SKM-1 (cell line): ENCODE data around the gene TPO.
A peak's percentile ranks its signal among the peaks of the same experiment; 100 is the strongest.
"Not testable (repeated sequence)": the region's sequence is repeated elsewhere in the genome, so short reads cannot be mapped to it uniquely, and the experiment has no call there.

Source experiments
- DNase-seq: peaks from one replicate; lab custom pipeline; 2025; ENCODE audit not compliant: unreplicated experiment; lab: John Stamatoyannopoulos, UW

TPO gene

DNA sequence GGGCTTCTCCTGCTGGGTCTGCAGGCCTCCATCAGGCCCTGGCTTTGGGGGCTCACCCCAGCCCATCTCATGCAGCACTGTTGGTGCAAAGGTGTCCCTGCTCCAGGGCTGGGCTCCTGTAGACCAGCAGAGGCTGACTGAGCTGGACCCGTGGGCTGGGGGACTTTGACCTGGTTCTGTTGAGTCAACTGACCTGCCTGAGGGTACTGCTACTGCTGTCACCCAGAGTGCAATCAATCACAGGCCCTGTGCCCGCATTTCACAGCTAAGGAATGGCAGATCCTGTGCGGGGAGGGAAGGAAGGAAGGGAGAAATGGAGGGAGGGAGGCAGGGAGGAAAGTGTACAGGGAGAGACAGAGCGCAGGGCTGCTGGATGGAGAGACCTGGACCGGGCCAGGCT is 136.8 kb downstream of the TPO start:
- DNase-seq = no peak

GRCh38 chr2:1550658-1551316 is 137.5 kb downstream of the TPO start:
- peak; percentile 11 for DNase-seq

DNA sequence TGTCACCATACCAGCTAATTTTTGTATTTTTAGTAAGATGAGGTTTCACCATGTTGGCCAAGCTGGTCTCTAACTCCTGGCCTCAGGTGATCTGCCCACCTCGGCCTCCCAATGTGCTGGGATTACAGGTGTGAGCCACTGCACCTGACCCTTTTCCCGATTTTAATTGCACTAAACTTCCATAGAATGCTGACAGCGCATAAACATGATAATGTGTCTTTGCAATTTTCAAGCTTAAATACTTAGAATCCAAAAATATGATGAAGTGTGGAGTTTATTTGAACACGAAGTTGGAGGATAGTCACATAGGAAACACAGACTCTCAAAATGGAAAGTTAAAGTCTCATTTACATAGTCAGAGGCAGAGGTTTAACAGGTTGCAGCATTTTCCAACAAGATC is 138.6 kb downstream of the TPO start:
- no peak for DNase-seq

DNA sequence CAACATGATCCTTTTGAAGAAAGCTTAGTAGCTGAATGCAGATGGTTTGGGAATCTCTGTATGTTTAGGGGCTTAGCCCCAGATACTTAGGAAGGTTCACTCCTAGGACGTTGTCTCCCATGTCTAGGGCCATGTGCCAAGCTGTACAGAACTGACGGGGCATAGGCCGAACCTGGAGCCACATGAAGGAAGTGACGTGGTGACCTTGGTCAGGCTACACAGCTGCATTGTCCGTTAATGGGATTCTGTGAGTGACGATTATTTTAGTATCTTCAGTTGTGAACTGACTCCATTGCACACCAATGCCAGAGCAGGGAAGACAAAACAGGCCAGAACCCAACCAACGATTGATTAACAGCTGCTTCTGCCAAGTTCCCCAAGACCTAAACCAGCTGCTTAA is 139.3 kb downstream of the TPO start:
- no peak for DNase-seq

DNA sequence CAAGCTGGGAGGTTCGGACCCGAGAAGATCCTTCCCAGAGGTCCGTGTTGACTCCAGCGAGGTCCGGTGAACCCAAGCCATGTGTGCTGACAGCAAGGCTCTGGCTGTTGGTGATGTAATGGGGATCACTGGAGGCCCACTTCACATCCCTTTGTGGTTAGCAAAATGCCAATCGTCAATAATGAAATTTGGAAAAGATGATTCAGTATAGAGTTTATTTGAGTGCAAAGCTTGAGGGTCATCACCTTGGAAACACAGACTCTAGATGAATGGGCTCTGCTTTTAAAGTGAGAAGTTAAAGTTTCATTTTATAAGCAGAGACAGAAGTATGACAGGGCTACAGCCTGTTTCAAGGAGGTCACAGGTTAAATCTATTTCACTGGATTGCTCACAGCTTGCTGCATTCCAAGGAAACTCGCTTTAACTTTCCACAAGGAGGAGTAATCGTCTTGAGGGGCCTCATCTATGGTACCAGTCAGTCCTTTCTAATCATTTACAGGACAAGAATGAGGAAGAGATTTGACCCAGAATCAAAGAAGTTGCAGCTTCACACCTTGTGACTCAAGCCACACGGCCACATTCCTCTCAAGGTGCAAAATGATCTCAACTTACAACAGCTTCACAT is 140.5 kb downstream of the TPO start:
- no peak for DNase-seq

GRCh38 chr2:1556286-1556685 is 143.0 kb downstream of the TPO start:
- no peak for DNase-seq

DNA sequence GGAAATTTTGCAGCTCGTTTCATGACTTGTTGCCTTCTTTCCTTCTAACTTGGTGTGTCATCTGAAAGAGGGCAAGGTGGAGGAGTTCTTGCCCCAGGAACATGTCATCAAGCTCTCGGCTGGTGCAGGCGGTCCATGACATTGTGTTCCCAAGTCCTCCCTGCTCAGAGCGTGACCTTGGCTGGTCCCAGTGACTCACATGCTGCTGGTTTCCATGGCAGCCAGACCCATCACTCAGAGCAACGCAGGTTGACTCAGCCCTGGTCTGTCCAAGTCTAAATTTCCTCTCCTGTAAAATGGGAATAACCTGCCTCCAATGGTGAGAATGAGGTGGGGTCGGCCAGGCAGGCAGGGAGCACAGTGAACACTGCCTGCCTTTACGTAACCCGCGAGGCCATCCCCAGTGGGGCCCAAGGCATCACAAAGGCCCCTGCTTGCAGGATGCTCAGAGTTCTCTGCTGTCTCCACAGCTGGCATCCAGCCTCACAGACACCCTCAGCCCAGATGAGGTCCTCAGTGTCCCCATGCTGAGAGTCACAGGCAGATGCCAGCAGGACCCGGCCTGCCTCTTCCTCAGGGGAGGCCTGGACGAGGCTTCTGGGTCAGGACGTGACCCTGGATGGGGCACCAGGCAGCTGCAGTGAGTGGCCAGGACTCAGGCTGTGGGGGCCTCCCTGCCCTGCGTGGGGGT is 143.7 kb downstream of the TPO start:
- DNase-seq = no peak

GRCh38 chr2:1557467-1557820 is 144.2 kb downstream of the TPO start:
- DNase-seq = no peak

DNA sequence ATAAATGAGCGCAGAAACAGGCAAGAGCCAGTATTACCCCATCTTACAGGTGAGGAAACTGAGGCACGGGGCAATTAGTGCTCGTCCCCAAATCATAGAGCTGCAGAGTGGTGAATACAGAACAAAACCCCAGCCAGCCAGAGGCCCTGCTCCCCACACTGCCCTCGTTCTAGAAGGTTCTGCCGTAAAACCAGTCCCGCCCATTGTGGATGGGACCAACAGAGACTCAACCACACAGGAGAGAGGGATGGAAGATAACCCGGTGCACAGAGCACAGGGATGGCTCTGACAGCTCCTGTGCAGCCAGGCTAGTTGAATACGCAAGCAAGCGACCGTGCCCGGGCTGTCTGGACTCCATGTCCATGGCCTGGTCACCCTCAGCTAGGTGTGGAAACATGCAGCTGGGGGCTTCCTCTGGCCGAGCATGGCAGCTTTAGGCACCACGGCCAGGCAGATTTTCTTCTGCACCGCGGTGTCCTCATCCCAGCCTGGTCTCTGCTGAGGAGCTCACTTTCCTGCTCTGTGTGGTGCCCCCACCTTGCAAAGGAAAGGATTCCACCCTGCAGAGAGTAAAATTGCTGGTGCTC is 146.4 kb downstream of the TPO start:
- no peak for DNase-seq

- no peak for DNase-seq
These were observed 148.0 kb downstream of the TPO start for GRCh38 chr2:1561259-1561658.

- DNase-seq = no peak
These were observed 148.7 kb downstream of the TPO start for GRCh38 chr2:1561811-1562421.

DNA sequence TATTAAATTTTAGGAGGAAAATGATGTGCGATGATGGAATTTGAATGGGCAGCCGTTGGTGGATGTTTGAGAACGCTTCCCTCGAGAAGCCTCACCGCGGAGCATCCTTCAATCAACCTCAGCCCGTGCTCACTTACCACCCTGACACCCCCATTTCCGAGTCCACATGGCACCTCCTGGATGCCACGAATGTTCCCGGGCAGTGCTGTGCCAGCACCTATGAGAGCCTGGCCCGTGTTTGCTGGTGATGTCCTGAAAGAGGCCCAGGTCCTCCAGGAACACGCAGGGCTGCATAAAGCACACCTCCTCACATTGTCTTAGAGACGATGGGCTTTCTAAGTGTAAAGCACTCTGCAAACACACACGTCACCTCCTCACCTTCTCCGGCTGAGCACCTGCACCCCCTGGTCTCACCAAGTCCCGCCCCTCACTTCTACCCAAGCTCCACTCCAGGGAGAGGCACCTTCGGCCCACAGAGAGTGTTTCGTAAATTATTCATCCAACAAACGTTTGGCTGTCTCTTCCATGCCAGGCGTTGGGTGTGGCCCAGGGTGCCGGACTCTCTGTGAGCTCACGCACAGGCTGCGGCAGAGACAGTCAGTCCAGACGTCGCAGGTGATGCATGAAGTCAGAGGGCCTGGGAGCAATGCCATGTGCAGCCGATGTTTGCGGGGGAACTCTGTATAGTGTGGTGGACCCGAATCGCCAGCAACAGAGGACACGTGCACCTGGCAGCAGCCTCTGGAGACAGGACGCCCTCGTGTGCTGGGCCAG is 150.0 kb downstream of the TPO start:
- DNase-seq = no peak

DNA sequence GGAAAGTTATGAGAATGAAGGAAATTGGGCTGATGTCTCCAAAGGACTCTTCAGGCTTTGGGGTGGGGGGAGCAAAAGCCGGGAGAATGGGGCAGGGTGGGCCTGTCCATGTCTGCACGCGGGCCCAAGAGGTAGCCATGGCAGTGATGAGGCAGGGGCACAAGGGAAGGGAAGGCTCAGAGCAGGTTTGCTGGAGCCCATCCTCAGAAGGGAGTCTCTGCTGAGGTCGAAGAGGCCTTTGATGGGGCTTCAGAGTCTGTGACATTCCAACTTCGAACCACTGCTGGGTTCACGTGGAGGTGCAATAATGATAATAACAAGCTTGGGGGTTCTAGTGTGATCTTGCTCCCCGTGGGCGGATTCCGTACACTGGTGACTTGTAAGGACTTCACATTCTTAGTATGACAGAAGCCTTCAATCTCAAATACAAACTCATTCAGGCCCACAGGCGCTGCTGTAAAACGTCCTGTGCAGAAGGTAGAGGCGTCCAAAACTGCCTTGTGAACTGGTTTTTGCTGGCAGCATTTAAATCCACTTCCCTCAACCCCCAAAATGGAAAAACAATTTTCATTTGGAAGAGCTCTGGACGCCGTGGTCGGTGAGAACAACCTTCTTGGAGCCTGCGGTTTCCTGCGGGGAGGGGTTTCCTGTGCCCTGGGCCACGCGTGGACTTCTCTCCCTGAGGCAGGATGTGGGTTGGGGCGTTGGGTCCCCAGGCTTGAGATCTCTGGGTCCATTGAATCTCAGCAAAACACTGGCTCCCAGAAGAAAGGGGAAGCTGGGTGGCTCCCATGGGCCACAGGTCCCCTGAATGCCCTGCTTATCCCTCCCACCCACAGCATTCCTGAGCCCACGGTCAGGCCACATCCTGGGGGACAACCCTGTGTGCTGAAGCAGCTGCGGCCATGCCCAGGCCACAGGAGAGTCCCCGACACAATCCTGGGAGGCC is 151.0 kb downstream of the TPO start:
- no peak for DNase-seq

DNA sequence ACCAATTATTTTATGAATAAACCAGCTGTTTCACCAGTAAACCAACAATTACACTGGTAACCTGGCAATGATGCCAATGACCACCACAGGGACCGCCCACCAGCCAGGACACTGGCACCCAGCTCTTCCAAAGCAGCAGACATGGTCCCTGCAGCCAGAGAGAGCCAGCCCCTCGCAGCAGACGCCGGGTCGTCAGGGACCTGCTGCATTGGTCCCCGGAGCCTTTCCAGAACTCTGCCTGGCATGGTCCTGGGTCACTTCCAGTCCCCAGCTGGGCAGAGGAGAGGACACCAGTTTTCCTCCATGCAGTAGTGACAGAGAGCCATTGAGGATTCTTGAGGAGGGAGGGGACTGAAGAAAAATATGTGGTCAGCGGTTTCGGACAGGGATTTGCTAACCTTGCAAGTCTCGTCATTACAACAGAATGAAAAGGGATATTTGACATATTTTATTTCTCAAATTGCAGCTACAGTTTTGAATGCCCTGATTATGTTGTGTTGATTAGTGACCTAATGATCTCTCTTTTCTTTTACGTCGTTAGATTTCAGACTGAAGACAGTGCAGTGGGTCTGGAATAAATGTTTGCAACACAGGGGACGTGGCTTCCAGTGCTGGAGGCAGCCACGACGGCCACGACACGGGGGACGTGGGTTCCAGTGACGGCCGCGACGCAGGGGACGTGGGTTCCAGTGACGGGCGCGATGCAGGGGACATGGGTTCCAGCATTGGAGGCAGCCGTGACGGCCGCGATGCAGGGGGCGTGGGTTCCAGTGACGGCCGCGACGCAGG is 154.5 kb downstream of the TPO start:
- no peak for DNase-seq

GRCh38 chr2:1568345-1568668 is 155.0 kb downstream of the TPO start:
- not testable (repeated sequence) for DNase-seq

DNA sequence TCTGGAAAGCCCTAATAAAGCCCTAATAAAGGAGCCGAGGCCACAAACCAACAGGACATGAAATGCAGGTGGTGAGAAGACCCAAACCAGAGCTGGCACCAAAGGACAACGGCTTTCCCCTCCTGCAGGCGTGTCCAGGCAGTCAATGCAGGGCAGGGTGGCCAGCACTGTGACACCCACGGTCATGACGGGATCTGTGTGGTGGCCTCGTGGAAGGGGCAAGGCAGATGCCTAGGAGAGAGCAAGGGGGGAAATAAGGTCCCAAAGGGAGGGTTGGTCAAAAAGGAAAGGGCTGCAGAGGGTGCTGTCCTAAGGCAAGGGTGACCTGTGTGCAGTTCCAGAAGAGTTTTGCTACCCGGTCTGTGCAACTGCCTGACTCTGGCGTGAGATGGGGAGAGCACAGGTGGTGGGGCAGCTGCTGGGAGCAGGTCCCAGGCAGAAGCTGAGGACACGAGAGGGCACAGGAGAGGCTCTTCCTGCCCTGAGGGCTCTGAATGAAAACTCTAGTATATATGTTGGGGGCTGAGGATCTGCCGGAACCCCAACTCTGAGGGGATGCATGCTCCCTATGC is 156.7 kb downstream of the TPO start:
- DNase-seq = no peak

GRCh38 chr2:1571477-1572417 is 158.5 kb downstream of the TPO start:
- DNase-seq = no peak

DNA sequence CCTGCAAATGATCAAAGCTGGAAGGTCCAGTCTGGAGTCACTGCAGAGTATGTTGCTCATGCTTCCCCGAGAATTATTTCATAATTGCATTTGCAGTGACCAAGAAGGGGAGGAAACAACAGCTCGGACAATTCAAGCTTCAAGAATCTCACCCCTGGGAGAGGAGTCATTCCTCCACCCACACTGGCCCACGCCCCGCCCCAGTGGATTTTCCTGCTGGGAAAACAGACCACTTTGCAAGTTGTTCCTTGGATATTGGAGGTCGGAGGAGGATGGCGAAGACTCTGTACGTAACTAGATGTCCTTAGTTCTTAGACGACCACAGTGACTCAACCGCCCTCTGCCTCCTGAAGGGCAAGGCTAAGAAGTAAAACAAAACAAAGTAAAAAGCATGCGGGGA is 159.4 kb downstream of the TPO start:
- DNase-seq = no peak
